SHP77 treated with DMSO at 0.1 percent for 48 hours (cell line): Measurements from ENCODE around the gene IFNL1.
"Not testable (repeated sequence)": the region's sequence is repeated elsewhere in the genome, so short reads cannot be mapped to it uniquely, and the experiment has no call there.

Experiments used
- DNase-seq: peaks from one replicate; lab custom pipeline; 2025; lab: John Stamatoyannopoulos, UW

IFNL1 gene

GRCh38 chr19:39270036-39270871 is 26.0 kb upstream of the IFNL1 start:
- DNase-seq: no peak

- DNase-seq: not testable (repeated sequence)
Observed at GRCh38 chr19:39273859-39274258, 22.3 kb upstream of the IFNL1 start.

GRCh38 chr19:39275578-39275977 is 20.6 kb upstream of the IFNL1 start:
- no peak for DNase-seq

- DNase-seq: no peak
Observed at GRCh38 chr19:39276740-39277139, 19.5 kb upstream of the IFNL1 start.

GRCh38 chr19:39277598-39277997 is 18.6 kb upstream of the IFNL1 start:
- DNase-seq: no peak

- no peak for DNase-seq
Observed at GRCh38 chr19:39282021-39282420, 14.2 kb upstream of the IFNL1 start.

- no peak for DNase-seq
Observed at GRCh38 chr19:39284032-39284431, 12.2 kb upstream of the IFNL1 start.

- DNase-seq: no peak
Observed at GRCh38 chr19:39293394-39293793, 2.8 kb upstream of the IFNL1 start.

GRCh38 chr19:39296906-39297305 is 699 bp downstream of the IFNL1 start:
- DNase-seq: no peak

- no peak for DNase-seq
Observed at GRCh38 chr19:39297931-39298634, 1.9 kb downstream of the IFNL1 start.

GRCh38 chr19:39299404-39299803 is 3.2 kb downstream of the IFNL1 start:
- DNase-seq: no peak

- no peak for DNase-seq
Observed at GRCh38 chr19:39299832-39300231, 3.6 kb downstream of the IFNL1 start.

GRCh38 chr19:39301021-39301420 is 4.8 kb downstream of the IFNL1 start:
- no peak for DNase-seq

GRCh38 chr19:39301562-39301961 is 5.4 kb downstream of the IFNL1 start:
- no peak for DNase-seq

GRCh38 chr19:39303373-39304184 is 7.4 kb downstream of the IFNL1 start:
- no peak for DNase-seq

GRCh38 chr19:39304185-39304513 is 7.9 kb downstream of the IFNL1 start:
- DNase-seq: no peak

GRCh38 chr19:39304701-39305571 is 8.7 kb downstream of the IFNL1 start:
- no peak for DNase-seq

GRCh38 chr19:39306075-39306474 is 9.9 kb downstream of the IFNL1 start:
- no peak for DNase-seq

GRCh38 chr19:39307046-39307821 is 11.0 kb downstream of the IFNL1 start:
- no peak for DNase-seq

- DNase-seq: no peak
Observed at GRCh38 chr19:39307822-39308530, 11.8 kb downstream of the IFNL1 start.
